Activated T-cell treated with anti-CD3 and anti-CD28 coated beads, Interleukin-2, amount 50 U/mL, for 4 hours (primary cell): ENCODE results near the gene PTH2. TPM values are rescaled to one million over a fixed set of nuclear protein-coding genes. Genes with fewer than 3 reads are reported as not detected.
"Not testable (repeated sequence)": the region's sequence is repeated elsewhere in the genome, so short reads cannot be mapped to it uniquely, and the experiment has no call there.

Source experiments
- ATAC-seq, 2 donors: fragments of 200-7000 bp; cut with Tn5 transposase; one replicate each; pipeline ENCODE4 v1.10.0; 2021
- DNase-seq: peaks from one replicate; pipeline ENCODE4 v3.0.0-alpha.2; 2020
- H3K27me3 Mint-ChIP-seq: one replicate; pipeline ENCODE4 v1.8.0; 2021; ENCODE audit warnings: low read depth, mixed read lengths
- H3K36me3 Mint-ChIP-seq: one replicate; pipeline ENCODE4 v1.8.0; 2022; ENCODE audit warnings: mixed read lengths; ENCODE audit not compliant: insufficient read depth
- H3K4me1 Mint-ChIP-seq: one replicate; pipeline ENCODE4 v1.8.0; 2021; ENCODE audit warnings: low read depth, mixed read lengths
- H3K4me3 Mint-ChIP-seq: one replicate; pipeline ENCODE4 v1.8.0; 2021; ENCODE audit warnings: mild to moderate bottlenecking, moderate library complexity, mixed read lengths
- H3K9me3 Mint-ChIP-seq: one replicate; pipeline ENCODE4 v1.8.0; 2021; ENCODE audit warnings: mixed read lengths
- total RNA-seq, 3 donors: library from RNA; stranded (reverse); gene quantifications; one replicate each; pipeline ENCODE4 v1.2.1, GENCODE V29; 2021

The PTH2 gene
- not detected for total RNA-seq

- Mint-ChIP-seq H3K36me3 (no peaks in the 10 kb centered on the region), H3K27me3 (peaks cover 84% of the 10 kb centered on the region), H3K9me3 (no peaks in the 10 kb centered on the region), H3K4me1 (peaks cover 50% of the 10 kb centered on the region), H3K4me3 (peak within 1 kb of the TSS; percentile 73)
- DNase-seq = no peak
- ATAC-seq = peak; percentile 5 to 11
Measured at GRCh38 chr19:49423071-49423984, at the start of gene PTH2. Gene PTH2 (minus strand): TSS chr19:49423441. CDS start chr19:49423339, 102 bp downstream.

GRCh38 chr19:49472936-49473335, 49.7 kb upstream of the PTH2 start:
- DNase-seq = no peak

GRCh38 chr19:49470615-49470978, 47.4 kb upstream of the PTH2 start:
- peaks cover 51% of the 10 kb centered on the region for H3K4me1 Mint-ChIP-seq
- H3K4me3 Mint-ChIP-seq = peak overlapping the region; percentile 31
- no peak for ATAC-seq

More at GRCh38 chr19:49472936-49473335, 49.7 kb upstream of the PTH2 start:
- H3K9me3 Mint-ChIP-seq = no peaks in the 10 kb centered on the region
- peak overlapping the region; percentile 83 for H3K4me3 Mint-ChIP-seq
- no peak for ATAC-seq
- H3K27me3 Mint-ChIP-seq = no peaks in the 10 kb centered on the region
- H3K36me3 Mint-ChIP-seq = peaks cover 7% of the 10 kb centered on the region
- peaks cover 58% of the 10 kb centered on the region for H3K4me1 Mint-ChIP-seq

GRCh38 chr19:49469828-49470614, 46.8 kb upstream of the PTH2 start:
- DNase-seq (peak; percentile 62), ATAC-seq (peak; percentile 47 to 56)
- Mint-ChIP-seq H3K4me1 (peaks cover 47% of the 10 kb centered on the region), H3K9me3 (no peaks in the 10 kb centered on the region), H3K27me3 (no peaks in the 10 kb centered on the region), H3K36me3 (peaks cover 3% of the 10 kb centered on the region), H3K4me3 (peak overlapping the region; percentile 31)

More at GRCh38 chr19:49470615-49470978, 47.4 kb upstream of the PTH2 start:
- H3K27me3 Mint-ChIP-seq = no peaks in the 10 kb centered on the region
- H3K9me3 Mint-ChIP-seq = no peaks in the 10 kb centered on the region
- DNase-seq = no peak
- H3K36me3 Mint-ChIP-seq = peaks cover 3% of the 10 kb centered on the region

GRCh38 chr19:49468746-49469447, 45.7 kb upstream of the PTH2 start:
- peak overlapping the region; percentile 55 for H3K4me3 Mint-ChIP-seq
- no peaks in the 10 kb centered on the region for H3K27me3 Mint-ChIP-seq
- no peaks in the 10 kb centered on the region for H3K9me3 Mint-ChIP-seq
- DNase-seq (peak; percentile 64), ATAC-seq (peak; percentile 48 to 59)
- H3K4me1 Mint-ChIP-seq = peaks cover 47% of the 10 kb centered on the region
- H3K36me3 Mint-ChIP-seq = peaks cover 3% of the 10 kb centered on the region

GRCh38 chr19:49468199-49468598, 45.0 kb upstream of the PTH2 start:
- H3K4me3 Mint-ChIP-seq = no peak overlapping the region

GRCh38 chr19:49465371-49465770, 42.1 kb upstream of the PTH2 start:
- Mint-ChIP-seq H3K27me3 (no peaks in the 10 kb centered on the region), H3K36me3 (peaks cover 3% of the 10 kb centered on the region), H3K9me3 (no peaks in the 10 kb centered on the region), H3K4me3 (no peak overlapping the region), H3K4me1 (peaks cover 23% of the 10 kb centered on the region)
- DNase-seq = no peak
- ATAC-seq = no peak

More at GRCh38 chr19:49468199-49468598, 45.0 kb upstream of the PTH2 start:
- Mint-ChIP-seq H3K27me3 (no peaks in the 10 kb centered on the region), H3K36me3 (peaks cover 3% of the 10 kb centered on the region), H3K4me1 (peaks cover 44% of the 10 kb centered on the region), H3K9me3 (no peaks in the 10 kb centered on the region)
- DNase-seq (no peak), ATAC-seq (no peak)

GRCh38 chr19:49463960-49464740, 40.9 kb upstream of the PTH2 start:
- H3K9me3 Mint-ChIP-seq = no peaks in the 10 kb centered on the region
- DNase-seq (no peak), ATAC-seq (no peak)
- peaks cover 12% of the 10 kb centered on the region for H3K4me1 Mint-ChIP-seq
- H3K27me3 Mint-ChIP-seq = no peaks in the 10 kb centered on the region
- H3K4me3 Mint-ChIP-seq = no peak overlapping the region
- peaks cover 3% of the 10 kb centered on the region for H3K36me3 Mint-ChIP-seq

GRCh38 chr19:49462492-49462891, 39.3 kb upstream of the PTH2 start:
- Mint-ChIP-seq H3K9me3 (no peaks in the 10 kb centered on the region), H3K4me1 (no peaks in the 10 kb centered on the region), H3K36me3 (no peaks in the 10 kb centered on the region), H3K27me3 (no peaks in the 10 kb centered on the region), H3K4me3 (no peak overlapping the region)
- DNase-seq (no peak), ATAC-seq (no peak)

- Mint-ChIP-seq H3K9me3 (no peaks in the 10 kb centered on the region), H3K27me3 (no peaks in the 10 kb centered on the region), H3K4me3 (no peak overlapping the region), H3K4me1 (peaks cover 2% of the 10 kb centered on the region), H3K36me3 (peaks cover 2% of the 10 kb centered on the region)
- DNase-seq (no peak), ATAC-seq (no peak)
Measured at GRCh38 chr19:49461656-49462055, 38.4 kb upstream of the PTH2 start.

GRCh38 chr19:49461130-49461529, 37.9 kb upstream of the PTH2 start:
- H3K9me3 Mint-ChIP-seq, H3K4me1 Mint-ChIP-seq, ATAC-seq, H3K27me3 Mint-ChIP-seq, H3K36me3 Mint-ChIP-seq, H3K4me3 Mint-ChIP-seq, DNase-seq: not testable (repeated sequence)

GRCh38 chr19:49459388-49459787, 36.1 kb upstream of the PTH2 start:
- Mint-ChIP-seq H3K4me1 (peaks cover 7% of the 10 kb centered on the region), H3K36me3 (peaks cover 7% of the 10 kb centered on the region), H3K27me3 (no peaks in the 10 kb centered on the region), H3K4me3 (no peak overlapping the region), H3K9me3 (no peaks in the 10 kb centered on the region)
- ATAC-seq (no peak), DNase-seq (no peak)

GRCh38 chr19:49458567-49458903, 35.3 kb upstream of the PTH2 start:
- H3K4me1 Mint-ChIP-seq = peaks cover 8% of the 10 kb centered on the region
- no peak overlapping the region for H3K4me3 Mint-ChIP-seq
- DNase-seq (no peak), ATAC-seq (no peak)
- no peaks in the 10 kb centered on the region for H3K9me3 Mint-ChIP-seq
- no peaks in the 10 kb centered on the region for H3K27me3 Mint-ChIP-seq
- H3K36me3 Mint-ChIP-seq = peaks cover 7% of the 10 kb centered on the region
